ENCODE results near the gene MRGPRX2.

MRGPRX2 gene

GRCh38 chr11:19060629-19061028, at the start of gene MRGPRX2:
Gene MRGPRX2 (minus strand): TSS chr11:19060717. CDS start chr11:19056402, 4,315 bp downstream.
- no peak for DNase-seq (ENCODE audit: insufficient read length, low spot score)
- FAIRE-seq = no peak

- DNase-seq (ENCODE audit: insufficient read length, low spot score) (no peak), FAIRE-seq (no peak)
Measured at GRCh38 chr11:19110295-19110694, 49.8 kb upstream of the MRGPRX2 start.

- FAIRE-seq (no peak), DNase-seq (ENCODE audit: insufficient read length, low spot score) (no peak)
Measured at GRCh38 chr11:19107125-19107524, 46.6 kb upstream of the MRGPRX2 start.

GRCh38 chr11:19105011-19105410, 44.5 kb upstream of the MRGPRX2 start:
- FAIRE-seq (no peak), DNase-seq (ENCODE audit: insufficient read length, low spot score) (no peak)

DNA sequence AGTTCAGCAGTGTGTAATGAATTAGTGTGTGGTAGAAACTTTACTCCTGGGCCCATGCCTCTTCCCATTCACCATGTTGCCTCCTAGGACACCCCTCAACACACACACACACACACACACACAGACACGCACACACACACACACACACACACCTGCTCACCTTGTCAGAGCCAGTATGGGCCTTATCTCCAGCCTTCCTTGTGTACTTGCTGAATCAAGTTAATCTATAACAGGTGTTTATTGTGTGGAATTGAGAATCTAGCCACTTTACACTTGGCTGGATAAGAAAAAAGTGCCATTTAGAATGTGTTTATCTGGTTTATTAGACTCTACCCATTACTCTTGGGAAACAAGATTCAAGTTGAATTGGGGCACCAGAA, 42.0 kb upstream of the MRGPRX2 start:
- no peak for FAIRE-seq
- no peak for DNase-seq (ENCODE audit: insufficient read length, low spot score)

DNA sequence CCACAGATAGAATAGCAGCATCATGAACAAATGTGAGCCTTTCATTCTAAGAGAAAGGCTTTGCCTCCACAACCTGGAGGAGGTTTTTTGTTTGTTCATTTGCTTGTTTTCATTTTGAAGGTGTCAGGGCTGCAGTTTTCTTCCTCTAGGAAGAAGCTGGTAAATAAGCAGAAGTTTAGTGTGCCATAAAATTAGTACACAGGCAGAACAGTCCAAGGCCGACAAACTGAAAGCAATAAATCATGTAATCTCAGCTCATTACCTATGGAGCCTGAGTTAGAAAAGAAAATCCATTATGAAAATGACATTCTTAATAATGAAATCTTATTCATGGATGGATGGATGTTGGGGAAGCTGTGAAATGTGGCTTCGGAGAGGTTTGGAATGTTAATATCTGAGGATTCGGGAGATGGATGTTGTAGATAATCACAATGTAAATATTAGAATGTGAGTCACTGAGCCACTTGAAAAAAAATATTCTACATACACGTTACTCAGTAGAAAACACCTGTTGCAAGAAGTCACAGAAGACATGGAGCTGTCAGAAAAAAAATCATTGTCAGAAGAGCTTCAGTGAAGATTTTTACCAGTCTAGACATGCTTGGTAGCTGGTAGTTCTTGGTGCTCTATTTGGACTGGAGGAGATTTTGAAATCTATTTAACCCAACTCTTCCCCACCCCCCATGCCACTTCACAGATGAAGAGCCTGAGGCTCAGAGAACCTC, 41.4 kb upstream of the MRGPRX2 start:
- DNase-seq (ENCODE audit: insufficient read length, low spot score) (no peak), FAIRE-seq (no peak)

- no peak for DNase-seq (ENCODE audit: insufficient read length, low spot score)
- FAIRE-seq = no peak
Measured at GRCh38 chr11:19100885-19101284, 40.4 kb upstream of the MRGPRX2 start.

DNA sequence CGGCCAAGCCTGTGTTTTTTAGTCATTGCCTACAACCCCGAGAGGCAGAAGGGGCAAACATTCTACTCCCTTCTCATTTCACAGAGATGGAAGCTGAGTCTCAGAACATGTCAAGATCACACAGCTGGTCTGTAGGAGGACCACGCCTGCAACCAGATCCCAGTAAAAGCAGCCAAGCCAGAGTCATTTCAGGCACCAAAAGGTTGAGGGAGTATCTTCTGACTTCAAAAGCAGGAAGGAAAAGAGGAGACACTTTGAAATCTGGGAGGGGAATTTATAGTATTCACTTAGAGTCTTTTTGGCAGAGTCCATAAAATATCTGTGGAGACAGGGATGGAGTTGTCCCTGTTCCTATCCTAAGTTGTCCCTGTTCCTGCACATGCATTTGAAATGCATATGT, 38.6 kb upstream of the MRGPRX2 start:
- DNase-seq (ENCODE audit: insufficient read length, low spot score) = no peak
- no peak for FAIRE-seq

GRCh38 chr11:19094859-19095258, 34.3 kb upstream of the MRGPRX2 start:
- DNase-seq (ENCODE audit: insufficient read length, low spot score) (no peak), FAIRE-seq (no peak)

DNA sequence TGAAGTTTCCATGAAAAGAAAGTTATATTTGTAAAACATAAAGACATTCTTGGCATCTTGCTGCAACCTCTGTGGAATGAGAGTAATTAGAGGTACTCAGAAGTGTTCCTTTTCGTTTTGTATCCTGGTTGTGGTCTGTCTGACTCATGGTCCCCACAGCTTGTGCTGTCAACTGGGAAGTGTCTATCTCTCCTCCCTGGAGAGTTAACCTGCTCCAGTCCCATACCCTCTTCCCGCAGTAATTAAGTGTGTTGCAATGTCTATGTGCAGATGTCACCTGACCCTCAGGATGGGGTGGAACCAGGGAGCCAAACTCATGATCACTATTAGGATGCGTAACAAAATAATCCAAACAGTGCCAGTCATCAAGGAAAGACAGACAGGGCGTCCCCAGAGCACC, 33.5 kb upstream of the MRGPRX2 start:
- FAIRE-seq (no peak), DNase-seq (ENCODE audit: insufficient read length, low spot score) (no peak)

- no peak for FAIRE-seq
Measured at GRCh38 chr11:19092850-19093249, 32.3 kb upstream of the MRGPRX2 start.

DNA sequence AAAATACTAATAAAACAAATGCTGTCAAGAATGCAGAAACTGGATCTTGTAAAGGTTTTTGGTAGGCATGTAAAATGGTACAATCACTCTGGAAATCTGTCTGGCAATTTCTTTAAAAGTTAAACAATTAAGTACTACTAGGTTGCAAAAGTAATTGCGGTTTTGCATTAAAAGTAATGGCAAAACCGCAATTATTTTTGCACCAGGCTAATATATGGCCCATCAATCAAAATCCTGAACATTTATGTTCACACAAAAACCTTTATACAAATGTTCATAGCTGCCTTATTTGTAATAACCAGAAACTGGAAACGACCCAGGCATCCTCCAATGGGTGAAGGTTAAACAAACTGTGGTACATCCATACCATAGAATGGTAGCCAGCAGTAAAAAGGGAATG, 31.8 kb upstream of the MRGPRX2 start:
- FAIRE-seq (no peak), DNase-seq (ENCODE audit: insufficient read length, low spot score) (no peak)

More at GRCh38 chr11:19092850-19093249, 32.3 kb upstream of the MRGPRX2 start:
- no peak for DNase-seq (ENCODE audit: insufficient read length, low spot score)

DNA sequence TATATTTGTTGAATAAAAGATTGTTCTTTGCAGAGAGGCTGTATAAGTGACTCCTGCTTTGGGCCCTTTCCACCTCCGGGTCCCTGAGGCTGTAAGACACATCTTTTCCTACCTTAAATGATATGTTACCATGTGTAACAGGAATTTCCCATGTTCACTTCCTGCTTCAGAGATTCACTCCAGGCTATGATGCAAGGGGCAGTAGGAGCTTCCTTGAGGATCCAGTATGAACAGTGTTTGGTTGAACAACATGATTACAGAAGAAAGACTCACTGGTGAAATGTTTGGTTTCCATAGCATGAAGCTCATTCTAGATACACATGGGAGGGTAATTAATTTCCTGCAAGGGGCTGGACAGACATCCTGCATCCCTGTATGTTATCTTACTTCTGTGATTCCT, 30.8 kb upstream of the MRGPRX2 start:
- no peak for DNase-seq (ENCODE audit: insufficient read length, low spot score)
- FAIRE-seq = no peak

GRCh38 chr11:19089421-19089820, 28.9 kb upstream of the MRGPRX2 start:
- no peak for DNase-seq (ENCODE audit: insufficient read length, low spot score)
- no peak for FAIRE-seq

DNA sequence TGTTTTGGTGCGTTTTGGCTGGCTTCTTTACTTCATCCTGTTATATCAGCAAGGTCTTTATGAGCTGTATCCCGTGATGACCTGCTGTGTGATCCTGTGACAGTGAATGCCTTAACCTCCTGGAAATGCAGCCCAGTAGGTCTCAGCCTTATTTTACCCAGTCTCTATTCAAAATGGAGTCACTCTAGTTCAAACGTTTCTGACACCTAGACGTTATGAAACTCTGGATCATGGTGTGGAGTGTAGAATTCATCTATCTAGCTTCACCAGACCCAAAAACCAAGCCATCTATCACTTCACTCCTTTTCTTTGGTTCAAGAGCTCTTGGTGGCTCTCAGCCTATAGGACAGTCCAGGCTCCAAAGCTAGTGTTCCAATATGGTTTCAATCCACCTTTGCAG, 28.3 kb upstream of the MRGPRX2 start:
- DNase-seq (ENCODE audit: insufficient read length, low spot score) = no peak
- FAIRE-seq = no peak

GRCh38 chr11:19087658-19088057, 27.1 kb upstream of the MRGPRX2 start:
- no peak for FAIRE-seq

DNA sequence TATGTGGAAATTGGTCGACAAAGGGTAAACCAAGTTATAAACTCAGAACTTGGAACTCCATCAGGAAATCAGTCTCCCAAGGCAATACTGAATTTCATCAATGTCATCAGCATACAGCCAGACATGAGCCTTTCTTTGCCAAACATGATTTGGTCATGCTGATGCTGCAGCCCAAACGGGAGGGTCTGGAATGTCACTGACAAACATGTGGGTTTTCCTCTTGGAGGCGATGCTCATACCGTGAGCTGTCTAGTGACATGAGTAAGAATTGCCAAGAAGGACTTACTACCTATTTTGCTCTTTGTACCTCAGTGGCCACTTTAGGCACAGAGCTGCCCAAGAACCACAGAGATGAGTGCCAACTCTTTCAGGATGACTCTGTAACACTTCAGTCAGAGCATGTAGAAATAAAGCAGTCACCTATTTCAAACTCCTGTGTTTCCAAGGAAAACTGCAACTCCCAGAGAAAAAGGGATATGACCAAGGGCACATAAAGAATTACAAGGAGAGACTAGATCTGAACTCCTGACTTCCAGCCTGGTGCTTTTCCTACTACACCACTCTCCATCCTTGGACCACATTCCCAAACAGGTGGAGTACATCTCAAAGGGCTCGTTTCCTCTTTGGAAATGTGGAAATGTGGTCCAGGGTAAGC, 24.3 kb upstream of the MRGPRX2 start:
- no peak for FAIRE-seq
- DNase-seq (ENCODE audit: insufficient read length, low spot score) = no peak

More at GRCh38 chr11:19087658-19088057, 27.1 kb upstream of the MRGPRX2 start:
- no peak for DNase-seq (ENCODE audit: insufficient read length, low spot score)

GRCh38 chr11:19083166-19083565, 22.6 kb upstream of the MRGPRX2 start:
- FAIRE-seq = no peak
- no peak for DNase-seq (ENCODE audit: insufficient read length, low spot score)

- no peak for DNase-seq (ENCODE audit: insufficient read length, low spot score)
- FAIRE-seq = no peak
Measured at GRCh38 chr11:19080579-19080993, 20.1 kb upstream of the MRGPRX2 start.

DNA sequence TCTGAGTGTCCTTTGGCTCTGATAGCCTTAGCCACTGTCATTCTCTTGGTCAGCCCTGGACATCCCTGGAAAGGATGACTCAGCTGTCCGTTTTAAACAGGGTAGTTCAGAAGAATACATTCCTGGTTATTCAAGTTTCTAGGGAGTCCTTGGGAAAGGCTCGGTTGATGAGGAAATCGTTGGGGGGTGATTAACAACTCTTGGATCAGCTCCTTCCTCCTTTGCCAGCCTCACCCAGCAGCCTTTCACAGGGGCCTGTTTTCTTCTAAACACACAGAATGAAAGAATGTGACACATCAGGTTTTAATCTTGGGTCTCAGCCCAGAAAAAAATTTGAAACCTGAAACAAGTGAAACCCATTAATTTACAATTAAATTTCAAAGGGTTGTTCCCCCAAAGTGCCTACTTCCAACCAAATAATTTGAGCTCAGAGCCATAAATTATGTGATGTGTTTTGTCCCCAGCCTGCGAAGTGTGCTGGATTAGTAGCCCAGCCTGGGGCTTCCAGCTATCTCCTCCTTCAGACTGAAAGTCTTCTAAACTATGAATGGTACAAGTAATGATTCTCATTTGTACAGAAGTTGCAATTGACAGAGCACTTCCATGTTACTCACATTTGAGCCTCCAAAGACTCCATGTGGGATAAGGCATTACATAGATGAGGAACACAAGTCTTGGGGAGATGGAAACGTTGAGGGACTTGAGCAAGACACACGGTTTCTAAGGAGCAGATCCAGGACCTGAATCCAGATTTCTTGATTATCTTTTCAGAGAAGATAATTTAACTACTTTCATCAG, 19.3 kb upstream of the MRGPRX2 start:
- DNase-seq (ENCODE audit: insufficient read length, low spot score) (no peak), FAIRE-seq (no peak)

- no peak for FAIRE-seq
- DNase-seq (ENCODE audit: insufficient read length, low spot score) = no peak
Measured at GRCh38 chr11:19077965-19078364, 17.4 kb upstream of the MRGPRX2 start.
